Measurements from ENCODE around the gene ZC3H12C. TPM values are rescaled to one million over a fixed set of nuclear protein-coding genes. Genes with fewer than 3 reads are reported as not detected.
A peak's percentile ranks its signal among the peaks of the same experiment; 100 is the strongest.

ZC3H12C gene
- total and polyA plus RNA-seq, 2 of the 4 experiments (the other 2 are of a cell fraction) = 4.2 to 15.8 TPM

- ChIA-PET POLR2A (ENCODE audit: unreplicated experiment) (no interaction called here), CTCF (no interaction called here)
- Histone ChIP-seq H3K14ac (replicated peaks; ENCODE audit: low read depth, low read length) (peak overlapping the region; percentile 82), H2BK20ac (ENCODE audit: low read depth, low read length) (peak overlapping the region; percentile 98), H3K56ac (ENCODE audit: extremely low read depth, insufficient read depth, low read length) (peak overlapping the region; percentile 73; the same call in 1 of the 2 replicates), H3K18ac (ENCODE audit: low read depth, low read length) (peak overlapping the region; percentile 73; the same call in 1 of the 2 replicates), H3K4ac (ENCODE audit: low read depth, low read length) (peak overlapping the region; percentile 77), H3K9ac (ENCODE audit: low read depth, low read length) (no peak overlapping the region), H3K4me3 (ENCODE audit: insufficient read depth, low read depth, low read length) (no peak overlapping the region), H3K9me1 (ENCODE audit: insufficient read depth, low read length) (peaks cover 12% of the 10 kb centered on the region), H3K4me2 (ENCODE audit: low read depth, low read length) (peak overlapping the region; percentile 43; the same call in 1 of the 2 replicates), H2BK120ac (ENCODE audit: low read depth, low read length) (peak overlapping the region; percentile 93), H3K4me1 (ENCODE audit: control insufficient read depth, insufficient read depth, low read length) (peaks cover 6% of the 10 kb centered on the region), H3K9me3 (ENCODE audit: control insufficient read depth, insufficient read depth, low read length) (no peaks in the 10 kb centered on the region), H3K23ac (ENCODE audit: low read depth, low read length) (peak overlapping the region; percentile 74), H2BK15ac (ENCODE audit: low read depth, low read length) (peak overlapping the region; percentile 83; the same call in 1 of the 3 replicates), H4K5ac (ENCODE audit: low read depth, low read length) (peak overlapping the region; percentile 17; the same call in 1 of the 2 replicates), H4K8ac (ENCODE audit: low read depth in 2 of 2, low read length in 2 of 2) (peak overlapping the region in 1 of 2 experiments; percentile 84; a peak in 2 of 4 replicates), H2AK5ac (ENCODE audit: low read depth, low read length) (peak overlapping the region; percentile 82), H3K36me3 (ENCODE audit: control insufficient read depth, insufficient read depth, low read length) (no peaks in the 10 kb centered on the region), H4K91ac (ENCODE audit: insufficient read depth, low read depth, low read length) (peak overlapping the region; percentile 58), H2AK9ac (replicated peaks; ENCODE audit: low read depth, low read length, poor library complexity) (peak overlapping the region; percentile 66), H3K79me1 (ENCODE audit: low read depth in 1 of 2, low read length in 2 of 2) (no peaks in the 10 kb centered on the region), H3K27me3 (ENCODE audit: control insufficient read depth, insufficient read depth, low read length) (no peaks in the 10 kb centered on the region), H3K27ac (ENCODE audit: insufficient read depth, low read length) (peak overlapping the region; percentile 49), H4K20me1 (ENCODE audit: insufficient read depth, low read length) (no peaks in the 10 kb centered on the region), H2AFZ (replicated peaks; ENCODE audit: low read length, poor library complexity) (peak overlapping the region; percentile 83), H2BK5ac (ENCODE audit: low read depth, low read length, poor library complexity, severe bottlenecking) (peak overlapping the region; percentile 94)
- intact Hi-C loops (cut with micrococcal nuclease) (no loop called here), dilution Hi-C loops (cut with HindIII; ENCODE audit: low sequenced_read_pairs, unreplicated experiment) (no loop called here), in situ Hi-C loops (cut with MboI; ENCODE audit: low sequenced_read_pairs) (no loop called here)
- 43% methylated on average over 1 of the region's 2 CpGs; no CpG with 5 or more reads in 1 of the 2 experiments for WGBS, 2 experiments (ENCODE audit: extremely low coverage in 2 of 2, insufficient read length in 1 of 2)
- TF ChIP-seq FOS (IDR thresholded peaks at IDR 0.05; ENCODE audit: low read depth, low read length) (peak; percentile 27; the same call in 1 of the 2 replicates), POLR2A (IDR thresholded peaks at IDR 0.05; ENCODE audit: low read depth, low read length) (no peak), MAFK (IDR thresholded peaks at IDR 0.05; ENCODE audit: low read depth, low read length) (no peak), BHLHE40 (IDR thresholded peaks at IDR 0.05; ENCODE audit: low read depth, low read length) (no peak), ELK1 (IDR thresholded peaks at IDR 0.05; ENCODE audit: borderline replicate concordance, low read depth, low read length) (no peak), RAD21 (IDR thresholded peaks at IDR 0.05; ENCODE audit: low read length) (no peak), CTCF (conservative IDR thresholded peaks at IDR 0.05; ENCODE audit: low read depth, low read length) (no peak), NFE2L2 (IDR thresholded peaks at IDR 0.05; ENCODE audit: low read depth, low read length) (no peak)
- ATAC-seq (ENCODE audit: low read depth) (peak; percentile 94), DNase-seq (peak; percentile 58)
- BruUV-seq (replicated peaks) = no TSS peak
These were observed 33.3 kb upstream of the ZC3H12C start for GRCh38 chr11:110059706-110060463.

Data from IMR-90 (cell line).